BJ (cell line): Measurements from ENCODE around the gene RIT1. TPM values are rescaled to one million over a fixed set of nuclear protein-coding genes. Genes with fewer than 3 reads are reported as not detected.

ENCODE experiments used
- CTCF ChIA-PET: fragments of 350-600 bp; formaldehyde crosslinking; extraction: SDS; loops from one replicate; lab custom pipeline; 2021; ENCODE audit warnings: antibody characterized with exemption, inconsistent platforms; lab: Yijun Ruan, JAX
- POLR2A ChIA-PET: fragments of 300-600 bp; sonication (Branson Sonifier 250); formaldehyde crosslinking; extraction: SDS; loops from one replicate; lab custom pipeline; 2021; ENCODE audit warnings: antibody characterized with exemption; lab: Charles Lee
- DNase-seq: peaks from one replicate; pipeline ENCODE4 v3.0.0-alpha.2; 2011; ENCODE audit warnings: low read depth
- H3K27me3 ChIP-seq: 2 replicates; pipeline ENCODE4 v1.6.0; 2011; ENCODE audit warnings: low read length; ENCODE audit not compliant: control insufficient read depth, insufficient read depth
- H3K36me3 ChIP-seq: 2 replicates; pipeline ENCODE4 v1.5.1; 2011; ENCODE audit warnings: low read length; ENCODE audit not compliant: control insufficient read depth, insufficient read depth
- H3K4me3 ChIP-seq: 2 replicates; pipeline ENCODE4 v1.5.1; 2011; ENCODE audit warnings: low read depth, mild to moderate bottlenecking, control low read depth, low read length
- CTCF ChIP-seq: IDR thresholded peaks from 2 replicates; pipeline ENCODE4 v1.5.1; 2011; ENCODE audit warnings: low read depth, mild to moderate bottlenecking, control low read depth, inconsistent platforms, low read length, moderate library complexity; ENCODE audit not compliant: insufficient read depth
- polyA plus RNA-seq: library from polyadenylated mRNA; depleted of rRNA; stranded (reverse); fragments of >200 nt; gene quantifications from 2 replicates; pipeline ENCODE4 v1.2.3, GENCODE V29; 2011

RIT1 gene
- polyA plus RNA-seq, 1 experiment: 25.8 TPM

GRCh38 chr1:155872527-155872926 lies 38.6 kb downstream of the RIT1 start:
- Histone ChIP-seq H3K4me3 (no peak overlapping the region), H3K27me3 (no peaks in the 10 kb centered on the region), H3K36me3 (peaks cover 3% of the 10 kb centered on the region)
- no peak for DNase-seq
- TF ChIP-seq CTCF: no peak
- CTCF ChIA-PET: interaction anchor here (1.0 to 3.1 kb wide), 3 partner anchors 11 to 32 kb away, joined by 3 to 19 read pairs (median 4); no protein-coding TSS in a partner anchor
- POLR2A ChIA-PET: no interaction called here

GRCh38 chr1:155871390-155871789 lies 39.8 kb downstream of the RIT1 start:
- no peak overlapping the region for H3K4me3 ChIP-seq
- DNase-seq: no peak
- H3K36me3 ChIP-seq: peaks cover 3% of the 10 kb centered on the region
- POLR2A ChIA-PET: no interaction called here
- H3K27me3 ChIP-seq: no peaks in the 10 kb centered on the region
- no peak for TF ChIP-seq CTCF
- CTCF ChIA-PET: interaction anchor here (3.1 kb wide), 1 partner anchor 12 kb away, joined by 19 read pairs; no protein-coding TSS in a partner anchor

- H3K36me3 ChIP-seq: peaks cover 3% of the 10 kb centered on the region
- H3K4me3 ChIP-seq: no peak overlapping the region
- no peak for TF ChIP-seq CTCF
- H3K27me3 ChIP-seq: no peaks in the 10 kb centered on the region
- ChIA-PET POLR2A (no interaction called here), CTCF (no interaction called here)
- no peak for DNase-seq
Observed at GRCh38 chr1:155867766-155868165, 43.4 kb downstream of the RIT1 start.

- ChIA-PET CTCF (no interaction called here), POLR2A (no interaction called here)
- DNase-seq: no peak
- Histone ChIP-seq H3K4me3 (no peak overlapping the region), H3K36me3 (peaks cover 2% of the 10 kb centered on the region), H3K27me3 (no peaks in the 10 kb centered on the region)
- no peak for TF ChIP-seq CTCF
Observed at GRCh38 chr1:155864393-155864792, 46.8 kb downstream of the RIT1 start.

- no peaks in the 10 kb centered on the region for H3K36me3 ChIP-seq
- ChIA-PET POLR2A (no interaction called here), CTCF (interaction anchor here (0.7 to 1.8 kb wide), 2 partner anchors 10 kb away, joined by 3 to 4 read pairs; no protein-coding TSS in a partner anchor)
- no peak for DNase-seq
- no peak overlapping the region for H3K4me3 ChIP-seq
- no peak for TF ChIP-seq CTCF
- H3K27me3 ChIP-seq: no peaks in the 10 kb centered on the region
Observed at GRCh38 chr1:155861896-155862295, 49.3 kb downstream of the RIT1 start.
